Retinal pigment epithelial cell (primary cell): ENCODE measurements around the gene BCL7C.

Experiments used
- DNase-seq: peaks from one replicate; pipeline ENCODE4 v3.0.0-alpha.2; 2010; ENCODE audit warnings: low read depth
- H3K4me3 ChIP-seq: 2 replicates; pipeline ENCODE4 v1.5.1; 2011; ENCODE audit warnings: mild to moderate bottlenecking, low read length, control low read depth, moderate library complexity
- TF ChIP-seq, protein P1 (sequence below): conservative IDR thresholded peaks from 2 replicates; pipeline ENCODE4 v1.5.1; 2011; ENCODE audit warnings: low read depth, low read length, control low read depth, inconsistent platforms

The BCL7C gene

DNA sequence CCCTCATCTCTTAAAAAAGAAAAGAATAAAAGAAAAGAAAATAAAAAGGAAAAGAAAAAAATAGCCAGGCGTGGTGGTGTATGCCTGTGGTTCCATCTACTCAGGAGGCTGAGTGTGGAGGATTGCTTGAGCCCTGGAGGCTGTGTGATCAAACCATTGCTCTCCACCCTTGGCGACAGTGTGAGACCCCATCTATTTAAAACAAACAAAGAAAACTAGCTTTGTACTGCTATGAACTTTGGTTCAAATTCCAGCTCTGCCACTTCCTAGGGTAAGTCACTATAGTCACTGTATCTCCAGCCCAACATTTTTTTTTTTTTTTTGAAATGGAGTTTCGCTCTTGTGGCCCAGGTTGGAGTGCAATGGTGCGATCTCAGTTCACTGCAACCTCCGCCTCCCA, 6.7 kb upstream of the BCL7C start:
- TF ChIP-seq, protein P1, sequence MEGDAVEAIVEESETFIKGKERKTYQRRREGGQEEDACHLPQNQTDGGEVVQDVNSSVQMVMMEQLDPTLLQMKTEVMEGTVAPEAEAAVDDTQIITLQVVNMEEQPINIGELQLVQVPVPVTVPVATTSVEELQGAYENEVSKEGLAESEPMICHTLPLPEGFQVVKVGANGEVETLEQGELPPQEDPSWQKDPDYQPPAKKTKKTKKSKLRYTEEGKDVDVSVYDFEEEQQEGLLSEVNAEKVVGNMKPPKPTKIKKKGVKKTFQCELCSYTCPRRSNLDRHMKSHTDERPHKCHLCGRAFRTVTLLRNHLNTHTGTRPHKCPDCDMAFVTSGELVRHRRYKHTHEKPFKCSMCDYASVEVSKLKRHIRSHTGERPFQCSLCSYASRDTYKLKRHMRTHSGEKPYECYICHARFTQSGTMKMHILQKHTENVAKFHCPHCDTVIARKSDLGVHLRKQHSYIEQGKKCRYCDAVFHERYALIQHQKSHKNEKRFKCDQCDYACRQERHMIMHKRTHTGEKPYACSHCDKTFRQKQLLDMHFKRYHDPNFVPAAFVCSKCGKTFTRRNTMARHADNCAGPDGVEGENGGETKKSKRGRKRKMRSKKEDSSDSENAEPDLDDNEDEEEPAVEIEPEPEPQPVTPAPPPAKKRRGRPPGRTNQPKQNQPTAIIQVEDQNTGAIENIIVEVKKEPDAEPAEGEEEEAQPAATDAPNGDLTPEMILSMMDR = no peak
- no peak for DNase-seq
- no peak overlapping the region for H3K4me3 ChIP-seq

- H3K4me3 ChIP-seq = no peak overlapping the region
- TF ChIP-seq, protein P1 = no peak
- no peak for DNase-seq
Measured at GRCh38 chr16:30899794-30900193, 5.9 kb upstream of the BCL7C start.

GRCh38 chr16:30896889-30897733, 3.2 kb upstream of the BCL7C start:
- peak; percentile 46 for DNase-seq
- TF ChIP-seq, protein P1 = no peak
- peak overlapping the region; percentile 57 for H3K4me3 ChIP-seq

GRCh38 chr16:30896261-30896888, 2.5 kb upstream of the BCL7C start, which contains the start of gene CTF1:
TSS of gene CTF1 (plus strand) at chr16:30896614. CDS start at chr16:30896644, 30 bp downstream.
- peak; percentile 37 for DNase-seq
- TF ChIP-seq, protein P1 = no peak
- peak within 1 kb of the TSS; percentile 57 for H3K4me3 ChIP-seq

DNA sequence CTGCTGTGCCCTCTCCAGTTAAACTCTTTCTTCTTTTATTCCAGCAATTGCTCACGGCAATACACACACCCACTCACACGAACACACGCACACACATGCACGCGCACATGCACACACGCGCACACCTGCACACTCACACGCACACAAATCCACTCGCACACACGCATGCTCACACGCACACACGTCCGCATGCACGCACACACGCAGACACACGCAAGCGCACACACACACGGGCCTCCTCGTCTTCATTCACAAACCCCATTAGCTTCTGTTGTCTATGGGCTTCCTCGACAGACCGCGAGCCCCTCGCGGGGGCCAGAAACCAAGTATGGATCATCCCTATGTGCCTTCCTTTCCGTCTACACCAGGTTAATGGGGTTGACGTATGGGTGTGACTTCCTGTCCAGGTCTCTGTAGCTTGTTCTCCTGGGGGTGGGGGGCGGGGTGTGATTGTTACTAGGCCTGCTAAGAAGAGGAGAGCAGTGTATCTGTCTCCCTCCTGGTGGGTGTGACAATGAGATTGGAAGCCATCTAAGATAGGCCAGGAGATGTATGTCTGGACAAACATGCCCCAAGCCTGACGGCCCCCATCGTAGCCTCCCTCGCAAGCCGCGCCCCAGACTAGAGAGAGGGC, 1.9 kb upstream of the BCL7C start:
- H3K4me3 ChIP-seq = no peak overlapping the region
- DNase-seq = no peak
- TF ChIP-seq, protein P1 = no peak

DNA sequence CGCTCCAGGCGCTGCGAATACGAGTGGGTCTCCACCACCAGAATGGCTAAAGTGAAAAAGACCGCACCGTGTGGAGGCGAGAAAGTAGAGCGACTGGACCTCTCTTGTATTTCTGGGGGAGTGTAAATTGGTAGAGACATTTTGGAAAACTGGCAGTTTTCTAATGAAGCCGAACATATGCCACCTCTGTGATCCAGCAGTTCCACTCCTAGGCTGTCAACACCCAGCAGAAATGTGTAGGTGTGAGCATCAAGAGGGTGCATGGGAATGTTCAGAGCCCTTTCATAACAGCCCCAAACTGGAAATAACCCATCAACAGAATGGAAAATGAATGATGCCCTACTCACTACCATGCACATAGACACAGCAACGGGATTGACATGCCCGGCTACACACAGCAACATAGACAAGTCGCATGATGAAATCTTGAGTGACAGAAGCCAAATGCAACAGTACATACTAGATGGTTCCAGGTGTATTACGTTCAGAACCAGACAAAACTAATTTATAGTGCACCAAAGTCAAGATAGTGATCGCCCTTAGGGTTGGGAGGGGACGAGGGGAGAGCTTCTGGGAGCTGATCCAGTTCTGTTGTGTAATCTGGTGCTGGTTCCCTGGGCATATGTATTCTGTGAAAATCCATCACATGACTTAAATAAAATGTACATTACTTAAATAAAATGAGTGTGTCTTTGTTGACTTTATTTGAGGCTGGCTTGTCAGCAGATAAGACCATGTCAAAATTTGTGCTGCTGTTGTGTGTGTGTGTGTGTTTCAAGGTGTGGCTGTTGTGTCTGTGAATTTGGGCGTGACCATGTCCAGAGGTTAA, 877 bp upstream of the BCL7C start:
- peak overlapping the region; percentile 48 for H3K4me3 ChIP-seq
- DNase-seq = no peak
- TF ChIP-seq, protein P1 = no peak
